GM10847 (cell line): ENCODE results near the gene ELAVL2.

ENCODE experiments used
- POLR2A ChIP-seq: IDR thresholded peaks from 2 replicates; pipeline ENCODE4 v1.6.1; 2011; ENCODE audit not compliant: insufficient read length; ENCODE audit errors: extremely low read depth

ELAVL2 gene

DNA sequence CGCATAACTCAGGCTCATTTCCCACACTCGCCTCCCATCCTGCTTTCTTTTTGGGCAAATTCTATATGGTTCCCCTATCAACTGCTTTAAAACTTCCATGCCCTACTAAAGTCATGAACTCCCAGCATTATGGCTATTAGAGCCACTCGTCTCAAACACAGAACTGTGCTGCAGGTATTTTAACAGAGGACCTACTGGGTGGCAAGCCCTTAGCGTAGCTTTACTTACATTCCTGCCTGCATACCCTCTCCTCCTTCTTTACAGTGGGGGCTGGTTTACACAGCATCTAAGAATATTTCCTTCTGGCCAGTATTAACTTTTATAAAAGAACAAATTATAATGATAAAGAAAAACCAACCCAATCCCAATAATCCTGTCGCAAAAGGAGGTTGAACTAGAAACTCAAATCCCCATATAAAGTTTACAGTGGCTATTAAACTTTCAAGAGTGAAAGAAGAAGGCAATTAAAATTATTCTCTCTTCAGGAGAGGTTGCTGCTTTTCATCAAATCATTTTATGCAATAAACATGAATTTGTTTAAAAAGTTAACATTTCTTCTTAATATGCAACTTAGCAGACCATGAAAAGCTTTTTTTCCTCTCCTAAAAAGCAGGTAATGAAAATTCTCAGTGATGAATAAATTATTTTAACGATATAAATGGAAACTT lies 100.6 kb downstream of the ELAVL2 start:
- TF ChIP-seq POLR2A = no peak

- TF ChIP-seq POLR2A = no peak
These were observed 102.4 kb downstream of the ELAVL2 start for GRCh38 chr9:23723672-23724071.

- no peak for TF ChIP-seq POLR2A
These were observed 104.6 kb downstream of the ELAVL2 start for GRCh38 chr9:23721466-23721865.

GRCh38 chr9:23717505-23717904 lies 108.5 kb downstream of the ELAVL2 start:
- TF ChIP-seq POLR2A = no peak

- TF ChIP-seq POLR2A = no peak
These were observed 118.8 kb downstream of the ELAVL2 start for GRCh38 chr9:23707249-23707648.

DNA sequence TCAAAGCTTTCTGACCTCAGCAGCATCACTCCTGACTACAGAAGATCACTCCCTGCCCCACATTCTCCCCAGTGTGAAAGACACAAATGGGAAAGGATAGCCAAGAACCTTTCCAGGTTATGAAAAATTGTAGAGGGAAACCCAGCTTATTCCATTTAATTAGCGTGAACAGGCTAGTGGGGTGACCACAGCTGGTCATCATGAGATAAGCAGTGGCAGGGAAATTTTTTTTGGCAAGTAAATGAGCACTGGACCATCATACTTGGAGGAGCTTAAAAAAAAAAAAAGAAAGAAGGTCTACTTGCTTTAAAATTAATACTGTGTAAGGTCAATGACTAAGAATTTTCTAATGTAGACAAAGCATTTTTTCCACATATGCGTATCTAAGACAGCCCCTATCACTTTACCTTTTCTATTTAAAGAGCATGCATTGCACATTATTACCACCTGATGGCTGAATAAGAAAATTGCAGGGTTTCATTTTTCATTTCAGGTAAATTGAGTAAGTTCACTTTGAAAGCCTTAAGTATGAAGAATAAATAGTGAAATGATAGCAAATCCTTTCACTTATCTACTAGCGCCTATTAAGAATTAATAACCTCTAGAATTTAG lies 123.6 kb downstream of the ELAVL2 start:
- TF ChIP-seq POLR2A = no peak

GRCh38 chr9:23701291-23701690 lies 124.7 kb downstream of the ELAVL2 start:
- TF ChIP-seq POLR2A = no peak

DNA sequence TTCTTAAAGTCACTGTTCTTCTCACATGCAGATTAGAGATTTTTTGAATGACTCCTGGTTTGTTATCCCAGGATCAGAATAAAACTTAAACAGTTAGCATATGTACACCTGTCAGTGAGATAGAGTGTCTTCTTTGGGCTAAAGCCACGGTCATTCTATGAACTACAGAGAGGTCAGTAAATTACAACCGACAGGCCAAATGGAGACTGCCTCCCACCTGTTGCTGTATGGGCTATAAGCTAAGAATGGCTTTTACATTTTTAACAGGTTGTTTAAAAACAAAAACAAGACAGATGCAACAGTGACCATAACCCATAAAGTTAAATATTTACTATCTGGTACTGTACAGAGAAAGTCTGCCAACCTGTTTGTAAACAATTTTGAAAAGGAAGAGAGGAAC lies 125.7 kb downstream of the ELAVL2 start:
- TF ChIP-seq POLR2A = no peak

GRCh38 chr9:23698161-23698560 lies 127.9 kb downstream of the ELAVL2 start:
- TF ChIP-seq POLR2A = no peak

- no peak for TF ChIP-seq POLR2A
These were observed 130.5 kb downstream of the ELAVL2 start for GRCh38 chr9:23695572-23695971.

DNA sequence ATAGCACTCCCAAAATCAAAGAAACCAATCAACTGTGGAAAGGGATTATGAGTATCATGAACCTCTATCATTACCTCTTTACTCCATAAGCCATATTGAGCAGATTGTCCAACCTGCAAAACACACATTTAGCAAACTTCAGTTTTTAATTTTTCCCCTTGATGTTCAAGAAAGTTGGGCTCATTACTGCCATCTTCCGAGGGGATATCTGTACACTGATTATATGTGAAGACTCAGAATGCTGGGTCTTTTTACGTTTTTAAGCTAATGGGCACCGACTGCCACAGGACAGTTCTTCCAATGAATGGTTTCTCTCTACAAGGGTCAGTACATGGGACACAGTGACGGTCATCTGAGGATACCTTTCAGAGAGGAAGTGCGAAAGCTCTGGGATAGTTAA lies 132.7 kb downstream of the ELAVL2 start:
- TF ChIP-seq POLR2A = no peak

- no peak for TF ChIP-seq POLR2A
These were observed 139.1 kb downstream of the ELAVL2 start for GRCh38 chr9:23686896-23687295.

DNA sequence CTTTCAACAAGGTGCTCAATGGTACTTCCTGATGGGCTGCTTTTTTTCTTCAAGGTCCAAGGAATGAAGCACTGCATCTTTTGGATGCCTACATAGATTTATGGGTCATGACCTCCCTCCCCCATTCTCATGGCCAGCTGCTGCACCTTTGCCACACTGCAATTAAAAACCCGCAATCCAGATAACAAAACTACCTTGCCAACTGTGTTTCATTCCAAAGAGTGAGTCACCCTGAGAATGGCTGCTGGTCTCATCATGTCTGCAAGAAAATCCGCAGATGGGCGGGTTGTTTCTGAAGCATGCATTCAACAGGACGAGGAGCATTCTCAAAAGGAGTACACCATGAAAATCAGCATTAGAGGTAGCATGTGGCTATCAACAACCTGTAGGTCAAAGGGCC lies 139.8 kb downstream of the ELAVL2 start:
- no peak for TF ChIP-seq POLR2A

- no peak for TF ChIP-seq POLR2A
These were observed 142.4 kb downstream of the ELAVL2 start for GRCh38 chr9:23683611-23684061.

DNA sequence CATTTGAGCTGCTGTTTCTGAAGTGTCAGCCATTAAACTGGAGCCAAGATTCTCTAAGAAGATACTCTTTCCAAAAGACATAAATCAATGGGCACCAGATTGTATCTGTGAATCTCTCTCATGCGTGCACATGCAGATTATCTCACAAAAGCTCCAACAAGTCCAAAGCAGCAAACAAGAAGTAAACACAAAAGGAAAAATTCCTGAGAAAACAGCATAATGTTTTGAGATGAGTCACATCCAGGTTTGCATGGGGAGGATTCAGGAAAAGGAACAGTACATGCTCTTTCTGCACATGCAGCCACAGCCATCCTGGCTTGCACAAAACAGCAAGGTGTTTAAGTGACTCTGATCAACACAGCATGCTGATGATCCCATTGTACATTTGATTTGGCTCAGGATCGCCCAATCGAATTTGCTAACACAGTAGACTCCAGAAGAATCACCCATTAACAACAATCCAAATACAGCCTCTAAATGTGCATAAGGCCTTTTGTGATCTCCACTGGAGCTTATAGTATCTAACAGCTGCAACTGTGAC lies 143.1 kb downstream of the ELAVL2 start:
- no peak for TF ChIP-seq POLR2A

GRCh38 chr9:23682352-23682751 lies 143.7 kb downstream of the ELAVL2 start:
- no peak for TF ChIP-seq POLR2A

DNA sequence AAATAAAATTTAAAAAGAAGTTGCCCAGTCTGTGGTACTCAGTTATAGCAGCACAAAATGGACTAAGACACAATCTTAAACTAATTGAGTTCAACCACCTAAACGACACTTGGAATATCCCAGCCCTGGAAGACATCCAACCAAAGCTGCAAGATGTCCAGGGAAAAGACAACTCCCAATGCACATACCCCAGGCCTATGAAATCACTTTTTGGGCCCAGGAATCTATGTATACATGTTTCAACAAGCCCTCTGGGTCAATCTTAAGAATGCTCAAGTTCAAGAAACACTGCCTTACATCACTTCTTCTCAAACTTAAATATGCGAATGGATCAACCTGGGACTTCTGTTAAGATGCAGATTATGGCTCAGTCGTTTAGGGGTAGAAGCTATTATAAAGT lies 148.6 kb downstream of the ELAVL2 start:
- TF ChIP-seq POLR2A = no peak
